Activated CD8-positive, alpha-beta memory T cell treated with anti-CD3 and anti-CD28 coated beads for 1 hour (primary cell): ENCODE data around the gene EXOSC10.
"Not testable (repeated sequence)": the region's sequence is repeated elsewhere in the genome, so short reads cannot be mapped to it uniquely, and the experiment has no call there.

Source experiments
- DNase-seq, 2 donors: peaks; one replicate each; pipeline ENCODE4 v3.0.0-alpha.2; 2020; ENCODE audit warnings: low read depth in 1 of 2; ENCODE audit errors: extremely low read depth in 1 of 2

EXOSC10 gene

GRCh38 chr1:11062965-11063401 lies 36.7 kb downstream of the EXOSC10 start:
- DNase-seq: no peak

GRCh38 chr1:11061652-11062365 lies 37.9 kb downstream of the EXOSC10 start:
- DNase-seq: no peak

- peak; percentile 46 to 87 for DNase-seq
Measured at GRCh38 chr1:11059968-11060830, 39.5 kb downstream of the EXOSC10 start, which contains the start of gene SRM. Gene SRM, minus strand, starts transcription at chr1:11060018. Its CDS starts 75 bp downstream, at chr1:11059943.

GRCh38 chr1:11059155-11059967 lies 40.3 kb downstream of the EXOSC10 start:
- DNase-seq: peak in 1 of 2 donors; percentile 11

- no peak for DNase-seq
Measured at GRCh38 chr1:11058595-11059154, 41.0 kb downstream of the EXOSC10 start.

- no peak for DNase-seq
Measured at GRCh38 chr1:11058026-11058425, 41.6 kb downstream of the EXOSC10 start.

- no peak for DNase-seq
Measured at GRCh38 chr1:11057477-11057876, 42.2 kb downstream of the EXOSC10 start.

GRCh38 chr1:11056504-11056903 lies 43.2 kb downstream of the EXOSC10 start:
- DNase-seq: no peak

- DNase-seq: no peak
Measured at GRCh38 chr1:11055676-11056075, 44.0 kb downstream of the EXOSC10 start.

- DNase-seq: no peak
Measured at GRCh38 chr1:11054666-11055065, 45.0 kb downstream of the EXOSC10 start.

GRCh38 chr1:11054181-11054580 lies 45.5 kb downstream of the EXOSC10 start:
- no peak for DNase-seq

GRCh38 chr1:11053758-11054137 lies 45.9 kb downstream of the EXOSC10 start:
- DNase-seq: no peak

GRCh38 chr1:11052839-11053757 lies 46.6 kb downstream of the EXOSC10 start:
- DNase-seq: no peak

GRCh38 chr1:11051781-11052511 lies 47.7 kb downstream of the EXOSC10 start:
- DNase-seq: no peak

- not testable (repeated sequence) for DNase-seq
Measured at GRCh38 chr1:11051121-11051520, 48.5 kb downstream of the EXOSC10 start.

GRCh38 chr1:11046625-11047365 lies 52.9 kb downstream of the EXOSC10 start, which contains the start of gene MASP2:
Gene MASP2, minus strand, starts transcription at chr1:11047239. Its CDS starts 32 bp downstream, at chr1:11047207.
- DNase-seq: no peak

GRCh38 chr1:11046270-11046566 lies 53.5 kb downstream of the EXOSC10 start:
- DNase-seq: no peak
